NT2/D1 (cell line): ENCODE measurements around the gene PRR15.

ENCODE experiments used
- YY1 ChIP-seq: IDR thresholded peaks from 2 replicates; pipeline ENCODE4 v1.6.1; 2011; ENCODE audit not compliant: insufficient read length, insufficient read depth
- ZNF274 ChIP-seq: IDR thresholded peaks from 2 replicates; pipeline ENCODE4 v1.6.1; 2011; ENCODE audit warnings: mild to moderate bottlenecking, low read depth, low read length

- TF ChIP-seq YY1, result no peak
- no peak for TF ChIP-seq ZNF274
Observed at GRCh38 chr7:29610086-29610485, 46.5 kb downstream of the PRR15 start.
